GM12878 (cell line): ENCODE data around the gene ING1. TPM values are rescaled to one million over a fixed set of nuclear protein-coding genes. Genes with fewer than 3 reads are reported as not detected.

ENCODE experiments used
- ATAC-seq: fragments of 200-7000 bp; cut with Tn5 transposase; 3 replicates; pipeline ENCODE4 v1.9.1; 2020; ENCODE audit warnings: mild to moderate bottlenecking, moderate library complexity
- BruUV-seq: library from RNA; stranded (reverse); fragments of 400-500 nt; replicated peaks from 2 replicates; lab custom pipeline; 2021; lab: Mats Ljungman, UMichigan
- CTCF ChIA-PET: fragments of 300-600 bp; sonication (Branson Sonifier 250); formaldehyde crosslinking; extraction: SDS; loops from one replicate; lab custom pipeline; 2021; ENCODE audit warnings: inconsistent platforms; lab: Yijun Ruan, JAX
- POLR2A ChIA-PET: fragments of 350-600 bp; formaldehyde crosslinking; extraction: SDS; loops from one replicate; lab custom pipeline; 2021; ENCODE audit warnings: inconsistent platforms; lab: Charles Lee
- RAD21 ChIA-PET: fragments of 300-600 bp; sonication (Branson Sonifier 250); formaldehyde crosslinking; loops from one replicate; lab custom pipeline; 2023; ENCODE audit warnings: antibody characterized with exemption; ENCODE audit not compliant: unreplicated experiment; lab: Charles Lee
- SMC1A ChIA-PET: fragments of 300-600 bp; sonication (Branson Sonifier 250); formaldehyde crosslinking; loops from one replicate; lab custom pipeline; 2023; ENCODE audit not compliant: unreplicated experiment, uncharacterized antibody; lab: Charles Lee
- DNase-seq: peaks from one replicate; pipeline ENCODE4 v3.0.0-alpha.2; 2011; ENCODE audit warnings: low read depth, low spot score
- FAIRE-seq: peaks from 3 replicates; lab custom pipeline; 2011; peaks lifted over from hg19 to GRCh38; lab: Jason Lieb, UNC
- H2AFZ ChIP-seq: 2 replicates; pipeline ENCODE4 v1.6.0; 2011; ENCODE audit warnings: low read depth, low read length, control low read depth; ENCODE audit not compliant: control insufficient read depth
- H3K27ac ChIP-seq: 2 replicates; pipeline ENCODE4 v1.5.1; 2011; ENCODE audit warnings: control low read depth; ENCODE audit not compliant: control insufficient read depth, insufficient read depth
- H3K27me3 ChIP-seq, 2 experiments: replicated peaks in 1 of 2; 2 replicates each; pipeline versions ENCODE4 v1.6.0 to v1.6.1; 2011; ENCODE audit warnings: low read length in 1 of 2; ENCODE audit not compliant: control insufficient read depth in 2 of 2, insufficient read depth in 2 of 2
- H3K36me3 ChIP-seq, 2 experiments: 2 replicates each; pipeline ENCODE4 v1.5.1; 2011; ENCODE audit warnings: low read length in 1 of 2; ENCODE audit not compliant: control insufficient read depth in 2 of 2, insufficient read depth in 2 of 2
- H3K4me1 ChIP-seq: 2 replicates; pipeline ENCODE4 v1.6.1; 2011; ENCODE audit warnings: mild to moderate bottlenecking, low read length, moderate library complexity, mixed read lengths; ENCODE audit not compliant: control insufficient read depth, insufficient read depth
- H3K4me2 ChIP-seq: 2 replicates; pipeline ENCODE4 v1.6.0; 2011; ENCODE audit warnings: control low read depth; ENCODE audit not compliant: control insufficient read depth, insufficient read depth
- H3K4me3 ChIP-seq: fragments of 200-600 bp; sonication (generic); 2 replicates; pipeline ENCODE4 v1.5.1; 2016
- H3K79me2 ChIP-seq: 2 replicates; pipeline ENCODE4 v1.6.0; 2011; ENCODE audit warnings: low read length; ENCODE audit not compliant: control insufficient read depth, insufficient read depth
- H3K9ac ChIP-seq: 2 replicates; pipeline ENCODE4 v1.8.0; 2011; ENCODE audit warnings: low read length, control low read depth, mixed read lengths; ENCODE audit not compliant: control insufficient read depth, insufficient read depth
- H3K9me3 ChIP-seq: replicated peaks from 3 replicates; pipeline ENCODE4 v1.5.1; 2011; ENCODE audit warnings: mild to moderate bottlenecking, low read length; ENCODE audit not compliant: control insufficient read depth, insufficient read depth
- H4K20me1 ChIP-seq: 2 replicates; pipeline ENCODE4 v1.6.0; 2011; ENCODE audit not compliant: control insufficient read depth, insufficient read depth
- BHLHE40 ChIP-seq, 2 experiments: fragments of 450-650 bp in 1 of 2; IDR thresholded peaks; 2 replicates each; pipeline ENCODE4 v1.6.1; 2011 to 2017; ENCODE audit warnings: low read depth in 2 of 2, borderline replicate concordance in 1 of 2, improper control_type of control experiment in 1 of 2, low read length in 1 of 2, mild to moderate bottlenecking in 1 of 2
- CEBPB ChIP-seq, 2 experiments: fragments of 150-350 bp in 1 of 2; IDR thresholded peaks; 2 replicates each; pipeline ENCODE4 v1.6.1; 2012 to 2014; ENCODE audit warnings: low read depth in 2 of 2, low read length in 2 of 2, borderline replicate concordance in 1 of 2, inconsistent platforms in 1 of 2
- CUX1 ChIP-seq: IDR thresholded peaks from 2 replicates; pipeline ENCODE4 v1.6.1; 2012; ENCODE audit warnings: improper control_type of control experiment, low read depth, low read length; ENCODE audit not compliant: insufficient replicate concordance
- EP300 ChIP-seq, 2 experiments: fragments of 150-350 bp in 1 of 2; IDR thresholded peaks; 2 replicates each; pipeline ENCODE4 v1.6.1; 2011 to 2012; ENCODE audit warnings: low read depth in 2 of 2, low read length in 2 of 2, borderline replicate concordance in 1 of 2, improper control_type of control experiment in 1 of 2, inconsistent platforms in 1 of 2; ENCODE audit not compliant: control insufficient read depth in 1 of 2
- MAX ChIP-seq: IDR thresholded peaks from 2 replicates; pipeline ENCODE4 v1.6.1; 2012; ENCODE audit warnings: low read depth, low read length, improper control_type of control experiment
- MEF2A ChIP-seq: IDR thresholded peaks from 2 replicates; pipeline ENCODE4 v1.6.1; 2011; ENCODE audit warnings: low read depth, mild to moderate bottlenecking, low read length, moderate library complexity; ENCODE audit not compliant: insufficient read depth
- PAX5 ChIP-seq: IDR thresholded peaks from 2 replicates; pipeline ENCODE4 v1.6.1; 2011; ENCODE audit warnings: low read depth, low read length, borderline replicate concordance
- POU2F2 ChIP-seq: IDR thresholded peaks from 3 replicates; pipeline ENCODE4 v1.6.1; 2011; ENCODE audit warnings: low read depth, mild to moderate bottlenecking, low read length, borderline replicate concordance
- PRDM15 ChIP-seq: fragments of 450-650 bp; formaldehyde crosslinking; IDR thresholded peaks from 2 replicates; pipeline ENCODE4 v1.4.0; 2020; ENCODE audit warnings: mild to moderate bottlenecking, moderate library complexity
- RUNX3 ChIP-seq: IDR thresholded peaks from 2 replicates; pipeline ENCODE4 v1.6.1; 2012; ENCODE audit warnings: low read length, inconsistent platforms
- SIN3A ChIP-seq: IDR thresholded peaks from 2 replicates; pipeline ENCODE4 v1.6.1; 2012; ENCODE audit warnings: low read depth, low read length, improper control_type of control experiment
- ZNF384 ChIP-seq: IDR thresholded peaks from 2 replicates; pipeline ENCODE4 v1.6.1; 2012; ENCODE audit warnings: low read depth, mild to moderate bottlenecking, low read length, improper control_type of control experiment, borderline replicate concordance
- ZZZ3 ChIP-seq: IDR thresholded peaks from 2 replicates; pipeline ENCODE4 v1.6.1; 2011; ENCODE audit warnings: low read depth; ENCODE audit not compliant: control insufficient read depth, insufficient read length
- WGBS: methylation state at CpG from one replicate; pipeline ENCODE4 v1.1.6; 2016; ENCODE audit warnings: low lambda C conversion rate; ENCODE audit not compliant: insufficient replicate concordance, insufficient coverage; ENCODE audit errors: missing lambda C conversion rate; 5-methylcytosine and 5-hydroxymethylcytosine counted together
- in situ Hi-C: fragments of 300-500 bp; cut with MboI; formaldehyde crosslinking; loops from 9 replicates; pipeline ENCODE4 v1.14.3; 2018; ENCODE audit warnings: mixed read lengths
- intact Hi-C: fragments of 100-400 bp; cut with micrococcal nuclease; formaldehyde crosslinking; loops from one replicate; pipeline ENCODE4 v1.14.2; 2022; ENCODE audit not compliant: unreplicated experiment
- polyA plus RNA-seq, 11 experiments: library from polyadenylated mRNA; depleted of rRNA in 4 of 11; unstranded in 6 of 11; stranded (reverse) in 5 of 11; fragments of >200 nt; fragmentation: Nextera tagmentation in 4 of 11; fragmentation: Illumina TruSeq in 1 of 11; extraction: Ambion mirVana in 4 of 11; extraction: Trizol in 1 of 11; gene quantifications; 1 replicate in 1 of 11; 2 replicates in 10 of 11; pipeline versions ENCODE4 v1.2.1 to v1.2.3, GENCODE V29; 2011 to 2016; ENCODE audit warnings: inconsistent platforms in 2 of 11, missing spikeins in 2 of 11, low read depth in 1 of 11
- total RNA-seq, 4 experiments: library from RNA; depleted of rRNA in 3 of 4; stranded (reverse); fragments of >200 nt in 3 of 4; fragmentation: Illumina TruSeq in 1 of 4; extraction: Trizol in 1 of 4; gene quantifications; 2 replicates each; pipeline versions ENCODE4 v1.2.1 to v1.2.3, GENCODE V29; 2013 to 2021

Gene ING1
- total and polyA plus RNA-seq, 10 of the 15 experiments (the other 5 are each of a cell fraction or from before 2014, with no cell fraction given): 1.3 to 20.4 (median 13.1) TPM

GRCh38 chr13:110743687-110744086, 30.2 kb downstream of the ING1 start (continued):
- no peak for TF ChIP-seq CEBPB (IDR thresholded peaks at IDR 0.05; ENCODE audit: borderline replicate concordance in 1 of 2, low read depth in 2 of 2, low read length in 2 of 2)
- TF ChIP-seq BHLHE40 (IDR thresholded peaks at IDR 0.05; ENCODE audit: borderline replicate concordance in 1 of 2, low read depth in 2 of 2, low read length in 1 of 2): no peak
- no peak for TF ChIP-seq MAX
- TF ChIP-seq PAX5: no peak
- TF ChIP-seq RUNX3: no peak

GRCh38 chr13:110746438-110746837, 32.9 kb downstream of the ING1 start:
- ChIA-PET RAD21 (no interaction called here), CTCF (no interaction called here), SMC1A (interaction anchor here (0.6 kb wide), 1 partner anchor 31 kb away, joined by 3 read pairs; no protein-coding TSS in a partner anchor), POLR2A (no interaction called here)
- H3K4me1 ChIP-seq: no peaks in the 10 kb centered on the region
- FAIRE-seq (no peak), ATAC-seq (no peak), DNase-seq (no peak)
- no peak overlapping the region for H3K4me3 ChIP-seq
- intact Hi-C loops: no loop called here
- H3K79me2 ChIP-seq: no peaks in the 10 kb centered on the region
- H3K4me2 ChIP-seq: no peak overlapping the region
- H4K20me1 ChIP-seq: no peaks in the 10 kb centered on the region
- H3K9ac ChIP-seq: no peak overlapping the region
- H3K27me3 ChIP-seq: no peaks in the 10 kb centered on the region
- H3K36me3 ChIP-seq: no peaks in the 10 kb centered on the region
- WGBS: 81% methylated on average over 1 of the region's 1 CpG
- H3K9me3 ChIP-seq: no peaks in the 10 kb centered on the region; the same call in 1 of the 3 replicates
- no peak overlapping the region for H2AFZ ChIP-seq
- in situ Hi-C loops: no loop called here
- H3K27ac ChIP-seq: no peak overlapping the region
- no TSS peak for BruUV-seq
- TF ChIP-seq ZNF384 (no peak), ZZZ3 (no peak), MEF2A (no peak), SIN3A (no peak), CUX1 (no peak), PRDM15 (CRISPR knock-in tag) (no peak), EP300 (IDR thresholded peaks at IDR 0.05; ENCODE audit: borderline replicate concordance in 1 of 2, control insufficient read depth in 1 of 2, low read depth in 2 of 2, low read length in 2 of 2) (no peak), POU2F2 (no peak)
